AG04449 (cell line): ENCODE results near the gene TMCC1.

ENCODE experiments used
- CTCF ChIA-PET: fragments of 350-600 bp; formaldehyde crosslinking; extraction: SDS; loops from one replicate; lab custom pipeline; 2021; ENCODE audit warnings: antibody characterized with exemption; lab: Yijun Ruan, JAX
- POLR2A ChIA-PET: fragments of 400-600, 350-600 bp; formaldehyde crosslinking; extraction: SDS; loops from one replicate; lab custom pipeline; 2020; ENCODE audit warnings: antibody characterized with exemption, inconsistent platforms; lab: Yijun Ruan, JAX
- DNase-seq: peaks from one replicate; pipeline ENCODE4 v3.0.0-alpha.2; 2010; ENCODE audit warnings: low read depth, low spot score
- H3K4me3 ChIP-seq: 2 replicates; pipeline ENCODE4 v1.5.1; 2011; ENCODE audit warnings: low read depth, mild to moderate bottlenecking, control low read depth, low read length
- CTCF ChIP-seq: IDR thresholded peaks from one replicate; pipeline ENCODE4 v1.5.1; 2011; ENCODE audit warnings: mild to moderate bottlenecking, moderate library complexity, low read length, control low read depth, inconsistent platforms; ENCODE audit not compliant: insufficient read depth; ENCODE audit errors: missing control alignments

Gene TMCC1

DNA sequence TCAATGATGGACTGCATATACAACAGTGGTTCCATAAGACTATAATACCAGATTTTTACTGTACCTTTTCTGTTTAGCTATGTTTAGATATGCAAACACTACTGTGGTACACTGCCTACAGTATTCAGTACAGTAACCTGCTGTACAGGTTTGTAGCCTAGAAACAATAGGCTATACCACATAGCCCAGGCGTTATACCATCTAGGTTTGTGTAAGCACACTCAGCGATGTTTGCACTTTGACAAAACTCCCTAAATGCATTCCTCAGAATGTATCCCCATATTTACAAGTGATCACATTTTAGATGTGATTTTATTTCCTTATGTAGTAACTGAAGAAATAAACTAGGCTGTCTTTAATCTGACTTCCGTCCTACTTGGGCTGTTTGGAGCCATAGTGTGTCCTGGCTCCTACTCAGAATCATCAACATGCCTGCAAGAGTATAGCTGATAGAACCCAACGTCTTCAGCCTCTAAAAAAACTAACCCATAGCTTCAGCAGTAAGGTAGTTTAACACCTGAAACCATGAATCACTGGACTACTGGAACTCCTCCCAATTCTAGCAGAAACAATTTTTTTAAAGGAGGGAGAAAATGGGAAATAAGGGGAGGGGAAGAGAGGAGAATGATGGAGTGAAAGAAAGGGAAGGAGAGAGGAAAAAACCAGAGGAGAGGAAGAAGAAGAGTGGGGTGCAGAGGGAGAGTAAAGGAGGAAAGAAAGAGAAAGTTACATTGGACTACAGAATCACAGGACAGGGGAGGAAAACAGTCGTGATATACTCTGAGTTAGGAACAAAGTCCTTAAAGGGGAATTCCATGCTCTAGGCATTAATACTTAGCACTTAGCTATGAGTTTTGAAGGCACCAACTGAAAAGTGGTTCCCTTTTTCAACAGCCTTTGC lies 219.4 kb downstream of the TMCC1 start:
- ChIA-PET POLR2A (no interaction called here), CTCF (interaction anchor here (0.6 to 1.6 kb wide), 2 partner anchors 95 to 184 kb away, joined by 3 to 4 read pairs; no protein-coding TSS in a partner anchor)
- no peak for TF ChIP-seq CTCF
- H3K4me3 ChIP-seq: no peak overlapping the region
- DNase-seq: no peak

GRCh38 chr3:129673012-129673411 lies 220.5 kb downstream of the TMCC1 start:
- TF ChIP-seq CTCF: no peak

GRCh38 chr3:129672412-129672811 lies 221.1 kb downstream of the TMCC1 start:
- ChIA-PET CTCF (interaction anchor here (1.1 kb wide), 1 partner anchor 152 kb away, joined by 3 read pairs; no protein-coding TSS in a partner anchor), POLR2A (no interaction called here)
- H3K4me3 ChIP-seq: no peak overlapping the region
- TF ChIP-seq CTCF: no peak
- DNase-seq: no peak

More at GRCh38 chr3:129673012-129673411, 220.5 kb downstream of the TMCC1 start:
- H3K4me3 ChIP-seq: no peak overlapping the region
- DNase-seq: no peak
- ChIA-PET POLR2A (no interaction called here), CTCF (interaction anchor here (1.6 kb wide), 1 partner anchor 183 kb away, joined by 4 read pairs; no protein-coding TSS in a partner anchor)

DNA sequence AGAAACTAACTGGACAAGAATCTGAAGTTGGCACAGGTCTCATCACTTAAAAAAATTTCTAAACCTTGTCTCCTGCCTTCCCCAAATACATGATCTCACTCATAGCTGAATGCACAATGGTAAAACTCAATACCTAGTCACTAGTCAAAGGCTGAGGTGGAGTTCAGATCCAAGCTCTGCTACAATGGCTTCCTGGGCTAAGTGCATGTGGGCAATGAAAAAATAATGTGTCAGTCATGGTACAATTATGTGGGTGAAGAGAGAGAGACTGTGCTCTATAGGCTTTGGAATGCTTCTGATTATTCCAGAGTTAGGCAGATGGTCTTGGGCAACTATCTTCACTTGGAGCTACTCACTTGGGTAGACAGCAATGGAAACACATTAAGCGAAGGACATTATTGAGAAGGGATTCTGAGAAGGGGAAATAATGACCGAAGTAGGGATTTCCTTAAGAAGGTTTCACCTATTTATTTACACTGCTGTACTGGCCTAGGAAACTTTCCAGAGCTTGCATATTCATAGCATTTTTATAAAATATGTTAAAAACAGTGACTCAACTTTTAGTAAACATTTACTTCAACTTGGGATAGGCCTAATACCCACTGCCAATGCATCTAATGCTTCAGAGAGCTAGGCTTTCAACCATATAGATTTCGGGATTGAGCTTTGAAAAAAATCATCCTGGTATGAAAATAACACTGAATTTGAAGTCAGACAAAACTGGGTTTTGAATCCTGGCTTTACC lies 228.3 kb downstream of the TMCC1 start:
- no peak for TF ChIP-seq CTCF
- peak; percentile 31 for DNase-seq
- CTCF ChIA-PET: interaction anchor here (0.8 to 1.8 kb wide), 5 partner anchors 9 to 985 kb away, joined by 3 to 8 read pairs (median 6); no protein-coding TSS in a partner anchor

DNA sequence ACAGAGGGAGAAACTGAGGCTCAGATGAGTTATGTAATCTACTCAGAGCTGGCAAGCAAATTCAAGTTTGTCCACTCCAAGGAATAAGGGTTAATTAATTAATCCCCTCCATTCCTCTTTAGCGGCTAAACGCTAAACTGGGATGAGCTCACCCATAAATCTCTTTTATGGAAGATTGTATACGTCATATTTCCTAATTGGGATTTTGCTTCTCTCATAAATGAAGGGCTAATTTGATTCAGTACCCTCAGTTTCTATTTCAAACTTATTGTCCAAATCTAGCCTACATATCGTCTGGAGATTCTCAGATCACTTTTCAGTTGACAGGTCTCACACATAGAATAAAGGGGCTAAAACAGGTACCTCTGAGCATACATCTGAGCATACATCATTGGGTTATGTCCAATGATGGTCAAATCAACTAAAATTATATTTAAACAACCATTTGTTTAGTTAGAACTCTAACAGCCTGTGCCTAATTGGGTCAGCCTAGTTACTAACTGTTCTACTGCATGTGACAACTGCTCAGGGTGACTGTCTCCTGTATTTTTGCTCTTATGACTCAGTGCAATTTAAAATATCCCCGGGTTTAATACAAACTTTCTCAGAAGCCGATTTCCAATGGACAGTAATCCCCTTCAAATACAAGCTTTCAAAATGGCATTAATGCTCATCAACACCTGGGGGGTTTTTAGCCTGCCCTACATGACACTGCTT lies 229.4 kb downstream of the TMCC1 start:
- POLR2A ChIA-PET: no interaction called here
- TF ChIP-seq CTCF: no peak
- H3K4me3 ChIP-seq: no peak overlapping the region
- CTCF ChIA-PET: interaction anchor here (0.8 kb wide), 3 partner anchors 14 to 174 kb away, joined by 3 to 6 read pairs (median 3); no protein-coding TSS in a partner anchor
- DNase-seq: no peak

More for the DNA sequence above, 228.3 kb downstream of the TMCC1 start:
- H3K4me3 ChIP-seq: no peak overlapping the region
- POLR2A ChIA-PET: no interaction called here
